Testis (tissue), 3 donors: Measurements from ENCODE around the gene KRTAP10-8. TPM values are rescaled to one million over a fixed set of nuclear protein-coding genes. Genes with fewer than 3 reads are reported as not detected.

Source experiments
- DNase-seq: peaks from one replicate; pipeline ENCODE4 v3.0.0-alpha.2; 2019
- H3K27ac ChIP-seq, 2 donors: fragments of 200-600 bp; sonication (generic); one replicate each; pipeline ENCODE4 v1.5.1; 2019
- H3K27me3 ChIP-seq: fragments of 200-600 bp; sonication (generic); one replicate; pipeline ENCODE4 v1.5.1; 2019
- H3K36me3 ChIP-seq: fragments of 200-600 bp; sonication (generic); one replicate; pipeline ENCODE4 v1.5.1; 2017; ENCODE audit warnings: low read depth; ENCODE audit errors: missing control alignments
- H3K4me1 ChIP-seq: fragments of 200-600 bp; sonication (generic); one replicate; pipeline ENCODE4 v1.5.1; 2019
- H3K4me3 ChIP-seq, 2 donors: fragments of 200-600 bp; sonication (generic); one replicate each; pipeline ENCODE4 v1.5.1; 2017 to 2019
- H3K9me3 ChIP-seq: fragments of 200-600 bp; sonication (generic); one replicate; pipeline ENCODE4 v1.5.1; 2017
- POLR2A ChIP-seq: fragments of 450-650 bp; IDR thresholded peaks from one replicate; pipeline ENCODE4 v1.6.1; 2017; ENCODE audit warnings: antibody characterized with exemption, mild to moderate bottlenecking, moderate library complexity
- WGBS, 2 donors: methylation state at CpG; one replicate each; pipeline ENCODE4 v1.1.5; 2018; 5-methylcytosine and 5-hydroxymethylcytosine counted together
- intact Hi-C: fragments of 100-400 bp; cut with DNase I; formaldehyde crosslinking; loops from one replicate; pipeline ENCODE4 v1.15.1; 2023; ENCODE audit warnings: low total_unique reads
- polyA plus RNA-seq: library from polyadenylated mRNA; stranded (reverse); fragments of 350-450 nt; fragmentation: Illumina TruSeq; extraction: RNeasy Lipid Tissue Mini Kit (QIAGEN cat#74804); gene quantifications from one replicate; pipeline ENCODE4 v1.2.3, GENCODE V29; 2014; ENCODE audit warnings: low read depth, low replicate concordance; ENCODE audit not compliant: insufficient read depth
- total RNA-seq, 2 donors: library from RNA; depleted of rRNA; stranded (reverse); fragments of >200 nt; gene quantifications; one replicate each; pipeline ENCODE4 v1.2.3, GENCODE V29; 2016
- TF ChIP-seq, protein P1 (sequence below), 3 experiments: fragments of 450-650 bp in 2 of 3; fragments of 200-600 bp in 1 of 3; sonication (generic) in 1 of 3; IDR thresholded peaks; one replicate each; pipeline ENCODE4 v1.5.1; 2016 to 2019; ENCODE audit warnings: antibody characterized with exemption in 3 of 3, mild to moderate bottlenecking in 2 of 3, moderate library complexity in 1 of 3

The KRTAP10-8 gene
- total and polyA plus RNA-seq, 3 donors from 2014 or later: not detected

DNA sequence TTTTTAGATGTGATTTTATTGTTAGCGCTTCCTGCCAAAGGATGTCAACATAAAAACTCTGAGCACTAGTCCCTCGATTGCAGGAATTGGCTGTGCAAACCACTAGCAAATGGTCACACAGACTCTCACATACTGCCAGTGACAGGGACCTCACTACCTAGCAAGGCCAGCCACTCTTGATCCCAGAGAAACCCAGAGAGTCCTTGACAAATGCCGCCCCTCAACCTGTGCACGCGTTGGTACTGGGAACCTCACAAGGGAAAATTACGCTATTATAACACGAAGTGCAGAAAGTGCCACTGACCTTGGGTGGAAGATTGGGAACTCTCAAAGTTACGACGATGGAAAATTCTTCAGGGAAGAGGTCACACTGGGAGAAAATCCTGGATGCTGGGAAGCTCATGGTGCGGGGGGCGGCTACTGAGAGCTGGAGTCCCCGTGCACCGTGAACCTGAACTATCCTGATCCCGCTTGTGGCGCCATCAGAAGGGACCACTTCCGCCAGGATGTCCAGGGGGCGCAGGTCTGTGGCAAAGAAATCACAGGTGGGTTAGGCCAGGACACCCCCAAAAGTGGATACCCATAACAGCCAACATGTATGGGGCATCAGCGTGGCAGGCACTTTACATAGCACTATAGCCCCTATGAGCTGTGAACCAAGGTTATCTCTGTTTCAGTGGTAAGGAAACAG lies 44.3 kb upstream of the KRTAP10-8 start:
- TF ChIP-seq, protein P1, sequence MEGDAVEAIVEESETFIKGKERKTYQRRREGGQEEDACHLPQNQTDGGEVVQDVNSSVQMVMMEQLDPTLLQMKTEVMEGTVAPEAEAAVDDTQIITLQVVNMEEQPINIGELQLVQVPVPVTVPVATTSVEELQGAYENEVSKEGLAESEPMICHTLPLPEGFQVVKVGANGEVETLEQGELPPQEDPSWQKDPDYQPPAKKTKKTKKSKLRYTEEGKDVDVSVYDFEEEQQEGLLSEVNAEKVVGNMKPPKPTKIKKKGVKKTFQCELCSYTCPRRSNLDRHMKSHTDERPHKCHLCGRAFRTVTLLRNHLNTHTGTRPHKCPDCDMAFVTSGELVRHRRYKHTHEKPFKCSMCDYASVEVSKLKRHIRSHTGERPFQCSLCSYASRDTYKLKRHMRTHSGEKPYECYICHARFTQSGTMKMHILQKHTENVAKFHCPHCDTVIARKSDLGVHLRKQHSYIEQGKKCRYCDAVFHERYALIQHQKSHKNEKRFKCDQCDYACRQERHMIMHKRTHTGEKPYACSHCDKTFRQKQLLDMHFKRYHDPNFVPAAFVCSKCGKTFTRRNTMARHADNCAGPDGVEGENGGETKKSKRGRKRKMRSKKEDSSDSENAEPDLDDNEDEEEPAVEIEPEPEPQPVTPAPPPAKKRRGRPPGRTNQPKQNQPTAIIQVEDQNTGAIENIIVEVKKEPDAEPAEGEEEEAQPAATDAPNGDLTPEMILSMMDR (IDR thresholded peaks at IDR 0.05): no peak
- no peak for TF ChIP-seq POLR2A
- H3K4me1 ChIP-seq: no peaks in the 10 kb centered on the region
- H3K27ac ChIP-seq: no peak overlapping the region
- no peaks in the 10 kb centered on the region for H3K36me3 ChIP-seq
- DNase-seq: no peak
- intact Hi-C loops: no loop called here
- H3K27me3 ChIP-seq: no peaks in the 10 kb centered on the region
- H3K4me3 ChIP-seq: no peak overlapping the region
- 78 to 89% methylated on average over 18 of the region's 18 CpGs for WGBS, 2 donors
- H3K9me3 ChIP-seq: no peaks in the 10 kb centered on the region

DNA sequence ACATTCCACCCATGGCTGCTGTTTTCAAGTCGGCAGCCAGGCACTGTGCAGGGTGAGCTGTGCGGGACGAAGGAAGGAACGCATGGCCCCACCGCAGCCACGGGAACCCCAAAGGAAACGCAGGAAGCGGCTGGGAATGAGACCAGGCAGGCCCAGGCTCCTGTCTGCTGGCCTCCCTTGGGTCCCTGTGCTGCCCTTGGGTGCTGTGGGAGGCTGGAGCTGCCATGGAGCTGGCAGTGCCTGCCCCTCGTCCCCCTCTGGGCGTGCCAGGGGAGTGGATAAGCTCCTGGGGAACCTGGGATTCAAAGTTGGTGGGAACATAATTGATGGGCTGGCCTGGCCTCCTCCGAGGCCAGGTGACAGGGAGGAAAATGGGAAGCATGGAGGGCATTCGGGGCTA lies 43.6 kb upstream of the KRTAP10-8 start:
- Histone ChIP-seq H3K36me3 (no peaks in the 10 kb centered on the region), H3K4me1 (no peaks in the 10 kb centered on the region), H3K9me3 (no peaks in the 10 kb centered on the region), H3K27ac (no peak overlapping the region), H3K27me3 (no peaks in the 10 kb centered on the region), H3K4me3 (no peak overlapping the region)
- TF ChIP-seq, protein P1 (IDR thresholded peaks at IDR 0.05): no peak
- TF ChIP-seq POLR2A: no peak
- DNase-seq: no peak
- intact Hi-C loops: no loop called here
- WGBS, 2 donors: 73 to 89% methylated on average over 6 to 12 of the region's 12 CpGs

DNA sequence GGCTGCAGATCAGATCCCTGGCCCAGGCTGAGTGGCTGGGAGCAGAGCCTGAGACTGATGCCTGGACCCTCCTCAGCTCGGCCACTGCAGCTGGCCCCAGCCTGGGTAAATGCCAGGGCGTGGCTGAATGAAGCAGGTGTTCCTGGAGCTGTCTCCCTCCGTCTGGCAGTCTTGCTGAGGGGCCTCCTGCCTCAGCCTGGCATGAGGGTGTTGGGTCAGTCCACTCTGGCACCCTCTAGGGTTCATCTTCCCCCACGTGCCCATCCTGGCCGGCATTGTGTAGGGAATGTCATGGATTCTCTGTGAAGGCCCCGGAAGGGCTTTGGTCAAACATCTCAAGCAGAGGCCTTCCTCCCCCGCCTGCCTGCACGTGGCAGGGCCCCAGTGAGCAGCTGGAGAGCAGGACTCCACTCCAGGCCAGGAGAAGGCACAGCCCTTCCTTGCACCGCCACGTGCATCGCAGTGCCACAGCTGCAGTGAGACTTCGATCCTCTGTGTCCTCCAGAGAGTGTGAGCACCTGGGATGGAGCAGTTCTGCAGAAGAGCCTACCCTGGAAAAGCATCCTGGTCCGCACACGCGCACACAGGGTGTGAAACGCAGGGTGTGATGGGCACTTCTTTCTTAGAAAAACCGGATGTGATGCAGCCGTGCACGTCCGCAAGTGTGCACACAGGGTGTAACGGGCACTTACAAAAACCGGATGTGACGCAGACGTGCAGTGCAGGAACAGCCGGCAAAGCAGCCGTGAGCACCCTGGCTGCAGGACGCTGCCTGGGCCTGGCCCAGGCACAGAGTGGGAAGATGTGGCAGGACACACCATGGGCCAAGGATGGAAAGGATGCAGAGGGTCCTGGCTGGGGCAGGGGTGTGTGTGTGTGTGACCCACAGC lies 43.0 kb upstream of the KRTAP10-8 start:
- H3K9me3 ChIP-seq: no peaks in the 10 kb centered on the region
- DNase-seq: no peak
- TF ChIP-seq POLR2A: no peak
- TF ChIP-seq, protein P1 (IDR thresholded peaks at IDR 0.05): no peak
- intact Hi-C loops: no loop called here
- no peaks in the 10 kb centered on the region for H3K4me1 ChIP-seq
- WGBS, 2 donors: 74 to 85% methylated on average over 20 to 27 of the region's 27 CpGs
- no peak overlapping the region for H3K27ac ChIP-seq
- no peaks in the 10 kb centered on the region for H3K36me3 ChIP-seq
- H3K27me3 ChIP-seq: no peaks in the 10 kb centered on the region
- H3K4me3 ChIP-seq: no peak overlapping the region

DNA sequence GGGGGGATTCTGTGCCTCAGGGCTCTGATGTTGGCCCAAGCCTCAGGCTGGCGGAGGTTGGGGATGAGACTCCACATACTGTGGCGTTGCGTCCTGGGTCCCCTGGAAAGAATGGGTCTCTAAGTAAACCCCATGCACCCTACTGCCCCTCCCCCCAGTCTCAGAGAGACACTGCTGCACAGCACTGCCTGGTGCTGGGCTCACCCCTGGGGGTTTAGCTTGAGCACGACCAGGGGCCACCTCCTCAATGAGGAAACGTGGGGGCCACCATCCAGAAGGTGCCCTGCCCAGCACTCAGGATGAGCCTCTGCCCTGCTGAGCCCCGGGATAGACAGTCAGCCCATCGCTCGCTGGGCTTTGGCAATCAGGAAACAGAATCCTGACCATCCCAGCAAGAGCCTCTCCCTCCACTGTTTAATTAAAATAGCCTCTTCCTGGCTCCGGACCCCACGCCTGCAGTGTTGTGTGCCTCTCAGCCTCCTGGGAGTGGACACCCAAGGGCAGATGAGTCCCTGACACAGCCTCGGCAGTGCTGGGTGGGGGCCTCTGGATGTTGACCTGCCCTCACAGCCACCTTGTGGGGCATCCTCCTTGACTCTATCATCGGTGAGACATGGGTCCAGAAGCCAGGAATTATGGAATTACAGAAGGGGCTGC lies 41.9 kb upstream of the KRTAP10-8 start:
- WGBS, 2 donors: 86 to 90% methylated on average over 6 to 12 of the region's 12 CpGs
- TF ChIP-seq POLR2A: no peak
- TF ChIP-seq, protein P1 (IDR thresholded peaks at IDR 0.05): no peak
- Histone ChIP-seq H3K4me3 (no peak overlapping the region), H3K9me3 (no peaks in the 10 kb centered on the region), H3K27me3 (no peaks in the 10 kb centered on the region), H3K27ac (no peak overlapping the region), H3K4me1 (no peaks in the 10 kb centered on the region), H3K36me3 (no peaks in the 10 kb centered on the region)
- no peak for DNase-seq
- intact Hi-C loops: no loop called here
